NCI-H748 (cell line): ENCODE results near the gene SULT1C3.
A peak's percentile ranks its signal among the peaks of the same experiment; 100 is the strongest.

Experiments used
- DNase-seq: peaks from one replicate; lab custom pipeline; 2025; ENCODE audit not compliant: unreplicated experiment; lab: John Stamatoyannopoulos, UW

SULT1C3 gene

GRCh38 chr2:108239786-108240185 lies at the start of gene SULT1C3:
TSS of gene SULT1C3 (plus strand) at chr2:108239968. CDS start at chr2:108247195, 7,227 bp downstream.
- DNase-seq, result no peak

GRCh38 chr2:108193251-108193650 lies 46.5 kb upstream of the SULT1C3 start:
- no peak for DNase-seq

GRCh38 chr2:108194409-108195132 lies 45.2 kb upstream of the SULT1C3 start:
- peak; percentile 10 for DNase-seq

GRCh38 chr2:108195133-108195439 lies 44.7 kb upstream of the SULT1C3 start:
- no peak for DNase-seq

- DNase-seq, result no peak
Observed at GRCh38 chr2:108199726-108200125, 40.0 kb upstream of the SULT1C3 start.

GRCh38 chr2:108200569-108200968 lies 39.2 kb upstream of the SULT1C3 start:
- DNase-seq, result no peak

- DNase-seq, result no peak
Observed at GRCh38 chr2:108212671-108213070, 27.1 kb upstream of the SULT1C3 start.

GRCh38 chr2:108215794-108216211 lies 24.0 kb upstream of the SULT1C3 start:
- peak; percentile 21 for DNase-seq

GRCh38 chr2:108217211-108217610 lies 22.6 kb upstream of the SULT1C3 start:
- no peak for DNase-seq

- no peak for DNase-seq
Observed at GRCh38 chr2:108219688-108220087, 20.1 kb upstream of the SULT1C3 start.

GRCh38 chr2:108220191-108220590 lies 19.6 kb upstream of the SULT1C3 start:
- no peak for DNase-seq

- no peak for DNase-seq
Observed at GRCh38 chr2:108220942-108221541, 18.7 kb upstream of the SULT1C3 start.

- DNase-seq, result no peak
Observed at GRCh38 chr2:108222261-108222660, 17.5 kb upstream of the SULT1C3 start.

GRCh38 chr2:108223573-108223972 lies 16.2 kb upstream of the SULT1C3 start:
- DNase-seq, result no peak

GRCh38 chr2:108224022-108224421 lies 15.7 kb upstream of the SULT1C3 start:
- DNase-seq, result no peak

- no peak for DNase-seq
Observed at GRCh38 chr2:108226564-108226963, 13.2 kb upstream of the SULT1C3 start.

GRCh38 chr2:108228006-108228405 lies 11.8 kb upstream of the SULT1C3 start:
- no peak for DNase-seq

GRCh38 chr2:108228537-108228936 lies 11.2 kb upstream of the SULT1C3 start:
- DNase-seq, result no peak

GRCh38 chr2:108229875-108230274 lies 9.9 kb upstream of the SULT1C3 start:
- no peak for DNase-seq

GRCh38 chr2:108235577-108235976 lies 4.2 kb upstream of the SULT1C3 start:
- no peak for DNase-seq

- no peak for DNase-seq
Observed at GRCh38 chr2:108236676-108237335, 3.0 kb upstream of the SULT1C3 start.

- DNase-seq, result no peak
Observed at GRCh38 chr2:108240966-108241365, 1.2 kb downstream of the SULT1C3 start.
